COLO668 (cell line): Measurements from ENCODE around the gene EZR.

Experiments used
- DNase-seq: peaks from one replicate; lab custom pipeline; 2025; ENCODE audit not compliant: unreplicated experiment; lab: John Stamatoyannopoulos, UW

The EZR gene

DNA sequence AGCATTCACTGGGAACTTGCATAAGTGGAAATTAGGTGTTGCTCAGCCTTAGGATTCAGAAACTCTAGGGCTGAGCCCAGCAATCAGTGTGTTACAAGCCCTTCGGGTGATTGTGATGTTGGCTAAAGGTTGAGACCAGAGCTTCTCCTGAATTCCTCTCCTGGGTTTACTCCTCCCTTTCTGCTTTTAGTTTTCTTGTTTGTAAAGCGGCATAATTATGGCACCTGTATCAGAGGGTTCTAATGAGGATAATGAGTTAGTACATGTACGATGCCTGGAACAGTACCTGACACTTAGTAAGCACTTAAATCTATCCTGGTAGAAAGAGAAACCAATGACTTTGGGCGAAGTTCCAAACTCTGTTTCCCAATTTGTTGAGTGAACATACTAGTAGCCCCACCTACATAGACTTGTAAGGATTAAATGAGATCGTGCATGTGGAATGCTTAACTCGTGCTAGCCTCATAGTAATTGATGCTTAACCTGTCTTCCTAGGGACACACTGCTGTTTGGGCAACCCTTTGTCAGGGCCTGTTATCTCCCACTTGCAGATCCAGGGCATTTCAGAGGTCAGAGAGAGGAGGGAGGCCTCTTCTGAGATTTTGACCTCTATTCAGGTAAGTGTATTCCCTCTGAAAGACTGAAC, 932 bp upstream of the EZR start:
- DNase-seq: no peak

DNA sequence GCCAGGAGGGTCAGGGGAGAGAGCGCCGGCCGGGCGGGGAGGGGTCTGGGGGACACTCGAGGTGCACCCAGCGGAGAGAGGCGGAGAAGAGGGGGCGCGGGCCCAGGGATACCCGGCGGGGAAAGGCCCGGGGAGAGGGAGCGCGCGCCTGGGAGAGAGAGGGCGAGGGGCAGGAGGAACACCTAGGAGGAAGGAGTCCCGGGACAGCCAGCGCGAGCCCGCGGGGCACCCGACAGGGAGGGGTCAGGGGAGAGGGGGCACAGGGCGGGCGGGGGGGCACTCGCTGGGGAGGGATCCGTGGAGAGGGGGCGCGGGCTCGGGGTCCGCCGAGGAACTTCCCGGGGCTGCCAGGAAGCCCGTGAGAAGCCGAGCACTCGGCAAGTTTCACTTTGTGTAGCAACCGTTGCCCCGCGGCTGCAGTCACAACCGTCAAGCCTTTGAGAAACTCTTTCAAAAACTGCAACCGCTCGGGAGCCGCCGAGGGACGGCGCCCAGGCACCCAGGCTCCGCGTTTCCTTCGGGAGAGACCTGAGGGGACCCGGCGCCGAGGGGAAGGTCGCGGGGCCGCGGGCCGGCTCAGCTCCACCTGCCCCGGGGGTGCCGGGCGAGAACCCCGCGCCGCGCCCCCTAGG, 471 bp downstream of the EZR start:
- peak; percentile 67 for DNase-seq

DNA sequence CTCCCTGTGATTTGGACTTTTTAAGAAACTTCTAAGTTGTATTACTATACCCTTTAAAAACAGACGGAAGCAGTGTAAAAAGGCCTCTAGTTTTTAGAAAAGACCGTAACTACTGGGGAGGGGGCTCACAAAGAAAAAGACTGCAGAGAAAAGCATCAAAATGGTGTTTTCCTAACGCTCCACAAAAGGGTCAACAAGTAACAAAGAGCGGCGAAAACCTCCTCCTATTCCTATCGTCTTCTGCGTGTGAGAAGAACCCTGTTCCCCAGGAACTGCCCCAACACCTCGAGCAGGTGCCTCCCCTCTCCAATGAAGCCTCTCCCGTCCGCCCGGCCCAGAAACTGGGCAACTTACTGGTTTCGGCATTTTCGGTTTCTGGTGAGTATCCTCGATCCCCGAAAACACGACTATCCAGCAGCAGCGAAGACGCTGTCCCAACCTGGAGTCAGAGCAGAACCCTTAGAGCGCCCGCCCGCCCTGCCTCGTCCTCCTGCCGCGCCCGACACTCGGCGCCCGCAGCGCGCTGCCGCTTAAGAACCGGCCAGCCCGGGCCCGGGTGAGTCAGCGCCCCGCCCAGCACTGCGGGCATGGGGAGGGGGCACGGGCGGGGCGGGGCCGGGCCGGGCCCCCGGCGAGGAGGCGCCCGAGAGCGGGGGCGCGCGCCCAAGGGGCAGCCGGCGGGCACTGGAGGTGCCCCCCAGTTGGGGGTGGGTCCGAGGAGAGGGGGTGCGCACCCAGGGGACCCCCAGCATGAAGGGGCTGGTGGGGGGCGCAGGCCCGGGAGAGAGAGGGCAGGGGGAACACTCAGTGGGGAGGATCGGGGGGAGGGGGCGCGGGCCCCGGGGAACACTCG, 1.2 kb downstream of the EZR start:
- peak; percentile 83 for DNase-seq

DNA sequence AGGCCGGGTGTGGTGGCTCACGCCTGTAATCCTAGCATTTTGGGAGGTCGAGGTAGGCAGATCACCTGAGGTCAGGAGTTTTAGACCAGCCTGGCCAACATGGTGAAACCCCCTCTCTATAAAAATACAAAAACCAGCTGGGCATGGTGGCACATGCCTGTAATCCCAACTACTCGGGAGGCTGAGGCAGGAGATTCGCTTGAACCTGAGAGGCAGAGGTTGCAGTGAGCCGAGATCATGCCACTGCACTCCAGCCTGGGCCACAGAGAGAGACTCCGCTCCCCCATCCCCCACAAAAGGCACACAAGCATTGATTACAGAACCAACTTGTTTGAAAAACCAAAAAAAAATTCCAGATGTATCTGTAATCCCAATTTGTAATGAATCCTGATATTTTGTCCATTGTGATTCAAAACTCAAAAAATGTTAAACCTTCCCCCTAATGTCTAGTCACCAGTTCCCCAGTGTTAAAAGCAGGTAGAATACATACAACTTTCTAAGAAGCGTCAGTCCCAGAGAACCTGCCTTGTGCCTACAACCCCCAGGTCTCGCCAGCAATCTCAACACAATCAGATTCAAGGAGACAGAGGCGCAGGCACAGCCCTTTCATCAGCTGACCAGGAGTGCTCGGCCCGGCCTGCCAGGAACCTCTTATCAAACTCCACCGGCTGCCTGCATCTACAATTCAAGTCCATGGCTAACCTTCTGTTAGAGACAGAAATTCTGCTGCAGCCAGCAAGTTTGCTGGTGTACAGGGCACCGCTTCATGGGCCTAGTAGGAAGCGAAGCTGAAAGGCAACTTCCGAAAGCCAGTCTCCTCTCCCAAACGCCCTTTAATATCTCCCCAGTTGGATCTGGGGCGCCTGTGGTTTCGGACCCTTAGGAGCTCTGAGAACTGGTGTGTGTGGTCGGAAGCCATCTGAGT, 2.1 kb downstream of the EZR start:
- peak; percentile 25 for DNase-seq

DNA sequence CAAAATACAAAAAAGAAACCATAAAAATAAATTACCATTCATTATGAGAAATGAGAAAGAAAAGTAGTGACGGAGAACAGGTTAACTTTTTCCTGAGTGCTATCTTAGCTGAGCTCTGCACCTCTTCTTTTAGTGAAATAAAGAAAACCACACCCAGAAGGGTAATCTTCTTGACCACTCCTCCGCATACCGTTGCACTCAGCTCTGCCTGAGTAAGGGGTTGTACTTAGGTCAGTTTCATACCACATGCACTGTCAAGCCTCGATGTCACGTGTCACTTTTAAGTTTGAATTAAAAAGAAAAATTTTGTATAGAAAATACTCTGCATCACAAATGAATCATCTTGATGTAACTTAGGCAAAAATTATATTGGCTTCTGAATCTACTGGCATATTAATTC, 2.8 kb downstream of the EZR start:
- DNase-seq: no peak

DNA sequence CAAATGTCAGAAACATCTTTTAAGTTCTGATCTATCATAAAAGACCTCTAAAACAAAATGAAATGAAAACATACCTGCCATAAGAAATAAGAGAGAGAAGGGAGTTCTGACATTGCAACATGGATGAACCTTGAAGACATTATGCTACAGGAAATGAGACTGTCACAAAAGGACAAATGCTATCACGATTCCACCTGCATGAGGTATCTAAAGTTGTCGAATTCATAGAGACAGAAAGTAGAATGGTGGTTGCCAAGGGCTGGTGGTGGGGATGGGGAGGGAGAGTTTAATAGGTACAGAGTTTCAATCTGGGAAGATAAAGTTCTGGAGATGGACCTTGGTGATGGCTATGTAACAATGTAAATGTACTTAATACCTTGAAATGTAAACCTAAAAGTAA, 3.3 kb downstream of the EZR start:
- no peak for DNase-seq

DNA sequence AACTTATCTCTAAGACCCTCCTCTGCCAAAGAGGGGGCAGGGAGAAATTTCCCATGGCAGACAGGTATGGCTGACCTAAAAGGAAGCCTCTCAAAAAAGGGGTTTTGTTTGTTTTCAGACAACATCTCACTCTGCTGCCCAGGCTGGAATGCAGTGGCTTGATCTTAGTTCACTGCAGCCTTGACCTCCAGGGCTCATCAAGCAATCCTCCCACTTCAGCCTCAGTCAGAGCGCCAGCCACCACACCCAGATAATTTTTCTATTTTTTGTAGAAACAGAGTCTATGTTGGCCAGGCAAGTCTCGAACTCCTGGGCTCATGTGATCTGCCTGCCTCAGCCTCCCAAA, 3.8 kb downstream of the EZR start:
- DNase-seq: no peak

DNA sequence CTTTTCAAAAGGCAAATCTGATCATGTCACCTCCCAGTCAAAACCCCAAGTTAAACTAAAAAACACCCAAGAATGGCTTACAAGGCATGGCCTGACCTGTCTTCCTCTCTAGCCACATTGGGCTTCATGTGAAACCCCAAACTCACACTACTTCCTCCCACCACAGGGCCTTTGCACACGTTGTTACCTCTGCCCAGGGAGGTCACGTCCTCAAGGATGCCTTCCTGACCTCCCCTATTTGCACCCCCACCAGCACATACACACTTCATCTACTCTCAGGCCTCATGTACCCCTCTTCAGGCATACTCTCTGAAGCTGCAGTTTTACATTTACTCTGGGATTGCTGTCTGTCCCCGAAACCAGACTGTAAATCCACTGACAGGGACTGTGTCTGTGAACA, 6.1 kb downstream of the EZR start:
- no peak for DNase-seq

DNA sequence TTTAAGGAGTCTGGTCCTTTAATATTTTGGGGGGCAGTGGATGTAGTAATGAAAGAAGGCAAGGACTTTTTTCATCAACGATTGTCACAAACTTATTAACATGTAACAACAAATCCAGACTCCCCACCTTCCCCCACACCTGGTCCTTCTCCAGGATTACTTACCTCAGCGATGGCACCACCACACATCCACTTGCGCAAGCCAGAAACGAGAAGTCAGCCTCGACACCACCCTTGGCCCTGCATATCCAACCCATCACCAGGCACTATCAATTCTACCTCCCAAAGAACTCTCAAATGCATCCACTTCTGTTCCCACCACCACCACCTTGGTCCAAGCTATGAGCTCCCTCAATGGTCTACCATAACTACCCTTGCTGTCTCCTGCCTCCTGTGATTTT, 6.6 kb downstream of the EZR start:
- DNase-seq: no peak

DNA sequence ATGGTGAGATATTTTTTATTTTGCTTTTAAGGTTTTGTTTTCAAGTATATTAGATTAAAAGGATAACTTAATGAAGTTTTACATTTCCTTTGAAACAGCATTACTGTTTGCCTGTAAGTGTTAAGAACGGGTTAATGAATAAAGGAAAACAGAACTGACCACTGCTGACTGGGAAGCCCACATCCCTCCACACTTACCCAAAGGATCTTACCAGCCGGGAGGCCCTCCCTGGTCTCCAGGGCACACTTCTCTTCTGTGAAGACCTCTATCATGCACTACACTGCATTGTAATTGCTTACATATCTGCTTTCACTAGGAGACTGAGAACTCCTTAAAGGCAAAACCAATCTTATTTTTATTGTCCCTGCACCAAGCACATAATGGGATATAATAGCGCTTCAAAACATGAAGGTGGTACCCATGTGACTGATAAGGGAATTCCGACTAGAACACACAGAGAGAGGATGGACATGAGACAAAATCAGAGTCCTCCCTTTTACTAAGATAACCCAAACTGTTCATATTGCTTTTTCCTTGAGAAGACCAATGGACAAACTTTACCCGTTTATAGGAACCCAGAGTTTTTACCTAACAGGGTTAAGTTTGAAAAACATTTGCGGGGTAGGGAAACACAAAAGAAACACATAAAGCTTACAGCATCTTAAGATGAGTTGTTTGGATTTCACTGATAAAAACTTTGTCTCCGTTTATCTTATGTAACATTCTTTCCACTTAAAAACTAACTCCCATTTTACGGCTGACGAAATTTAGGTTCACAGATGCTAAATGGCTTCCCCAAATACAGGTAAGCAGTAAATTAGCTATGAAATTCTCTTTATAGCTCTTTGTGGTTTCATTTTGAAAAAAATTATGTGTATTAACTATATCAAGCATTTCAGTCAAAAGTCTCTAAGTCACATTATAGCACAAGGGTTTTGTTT, 8.7 kb downstream of the EZR start:
- DNase-seq: no peak

DNA sequence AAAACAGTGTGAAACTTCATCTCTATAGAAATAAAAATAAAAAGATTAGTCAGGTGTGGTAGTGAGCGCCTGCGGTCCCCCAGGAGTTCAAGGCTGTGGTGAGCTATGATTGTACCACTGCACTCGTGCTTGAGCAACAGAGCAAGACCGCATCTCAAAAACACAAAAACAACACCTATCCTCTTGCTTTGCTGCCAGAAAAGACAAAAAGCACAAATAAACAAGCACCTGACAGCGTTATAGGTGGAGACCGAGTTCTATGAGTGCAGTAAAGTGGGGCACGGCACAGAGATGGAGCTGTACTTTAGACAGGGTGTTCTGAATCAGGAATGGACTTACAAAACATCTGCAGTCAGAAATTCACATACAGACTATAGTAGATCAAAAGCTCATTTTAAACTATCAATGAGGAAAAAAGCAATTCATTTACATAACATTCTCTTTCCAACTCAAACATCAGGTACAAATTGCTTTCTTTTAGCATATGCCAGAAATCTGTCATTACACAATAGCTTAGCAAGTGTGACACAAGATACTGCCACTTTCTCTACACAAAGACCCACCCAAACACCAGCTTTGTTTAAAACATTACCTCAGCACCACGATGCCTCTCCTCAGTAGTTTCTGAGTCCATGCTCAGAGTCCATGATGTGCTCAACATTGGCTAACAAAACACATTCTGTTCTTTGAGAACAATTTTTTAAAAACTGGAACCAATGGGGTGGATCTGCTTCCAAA, 10.1 kb downstream of the EZR start:
- DNase-seq: no peak

DNA sequence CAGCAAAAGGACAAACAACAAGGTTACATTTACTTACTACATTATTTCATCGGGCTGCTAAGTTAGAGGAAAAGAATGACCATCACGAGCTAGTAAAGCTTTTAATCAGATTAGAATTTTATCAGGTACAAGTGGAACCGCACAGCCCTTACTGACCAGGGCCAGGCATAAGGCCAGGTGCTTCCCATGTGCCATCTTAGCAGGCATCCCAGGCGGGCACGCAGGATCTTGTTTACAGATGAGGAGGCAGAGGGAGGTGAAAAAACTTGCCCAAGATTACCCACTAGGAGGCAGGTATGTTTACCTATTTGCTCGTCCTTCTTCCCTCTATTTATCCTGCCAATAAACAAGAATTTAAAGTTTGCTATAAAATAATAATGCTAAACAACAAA, 10.7 kb downstream of the EZR start:
- DNase-seq: no peak

DNA sequence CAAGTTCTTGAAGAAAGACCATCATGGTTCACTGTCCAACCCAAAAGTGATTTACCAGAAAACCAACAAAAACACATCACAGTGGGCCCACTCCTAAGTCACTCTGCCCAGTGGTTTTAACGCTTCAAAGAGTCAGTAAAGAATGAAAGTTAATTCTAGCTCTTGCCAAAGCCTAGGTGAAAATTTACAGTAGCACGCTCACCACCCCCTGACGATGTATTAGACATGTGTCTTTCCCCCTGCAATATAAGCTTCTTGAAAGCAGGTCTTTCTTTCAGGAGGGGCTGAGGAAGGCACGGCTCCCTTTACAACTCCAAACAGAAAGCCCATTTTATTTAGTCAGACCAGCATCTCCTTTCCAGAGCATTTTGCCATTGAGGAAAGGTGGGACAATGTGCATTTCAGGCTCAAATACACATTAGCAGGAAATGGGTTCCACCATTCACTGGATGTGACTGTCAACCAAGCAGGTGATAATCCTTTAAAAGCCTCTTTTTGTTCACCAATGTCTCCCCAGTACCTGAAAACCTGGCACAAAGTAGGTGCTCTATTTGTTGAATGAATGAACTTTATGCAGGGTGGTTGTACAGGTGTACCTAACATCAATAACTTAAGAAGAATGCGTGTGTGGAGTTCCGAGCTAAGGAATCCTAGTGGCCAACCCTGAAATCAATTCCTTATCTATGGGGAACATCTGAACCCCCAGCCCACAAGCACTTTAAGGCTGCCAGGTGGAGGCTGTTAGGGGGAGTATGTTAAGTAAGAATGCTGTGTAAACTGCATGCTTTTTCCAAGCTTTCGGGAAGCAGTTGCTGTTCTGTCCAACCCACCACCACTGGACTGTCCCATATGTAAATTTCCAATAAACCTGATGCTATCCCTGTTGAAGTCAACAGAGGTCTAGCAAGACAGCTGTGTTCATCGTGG, 11.4 kb downstream of the EZR start:
- no peak for DNase-seq

DNA sequence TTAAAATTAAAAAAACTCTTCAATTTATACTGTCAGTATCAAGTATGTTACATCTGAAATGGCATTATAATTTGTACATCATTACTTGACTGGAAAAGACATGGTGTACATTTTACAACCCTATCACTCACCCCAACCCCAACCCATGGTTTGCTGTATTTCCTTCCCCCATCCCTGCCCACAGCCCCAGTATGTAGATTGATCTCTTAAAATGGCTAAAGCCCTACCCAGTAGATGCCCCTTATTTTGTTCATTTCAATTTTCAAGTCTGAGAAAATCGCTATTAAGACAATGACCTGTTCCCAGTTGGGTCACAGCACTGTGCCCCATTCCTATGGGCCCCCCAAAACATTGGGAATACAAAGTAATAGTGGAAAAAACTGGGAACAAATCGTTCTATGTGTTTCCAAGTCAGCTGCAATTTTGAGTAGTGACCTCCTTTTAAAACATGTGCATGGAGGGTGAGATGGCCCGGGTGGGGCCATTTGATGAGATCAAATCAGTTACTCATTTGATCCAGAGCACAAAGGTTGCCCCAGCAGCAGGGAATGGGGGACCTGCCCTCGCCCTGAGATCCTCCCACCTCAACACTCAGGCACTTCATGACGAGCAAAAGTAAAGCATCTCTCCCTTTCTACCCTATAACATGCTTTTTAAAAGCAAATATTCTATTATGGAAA, 13.3 kb downstream of the EZR start:
- DNase-seq: no peak

DNA sequence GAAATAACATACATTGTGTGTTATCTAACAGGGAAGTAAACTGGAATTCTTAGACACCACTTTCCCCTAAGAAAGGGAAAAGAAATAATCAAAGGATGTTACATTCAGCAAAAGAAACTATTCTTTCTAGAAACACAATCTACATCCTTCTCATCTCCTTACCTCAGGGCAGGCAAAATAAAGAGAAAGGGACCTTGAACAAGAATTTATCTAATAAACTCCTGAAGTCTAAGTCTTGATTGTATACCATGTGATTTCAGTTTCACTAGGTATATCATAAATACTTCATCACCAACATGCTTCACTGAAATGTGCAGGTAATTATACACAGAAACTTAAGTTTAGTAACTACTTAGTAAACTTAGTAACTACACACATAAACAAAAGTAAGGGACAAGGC, 15.0 kb downstream of the EZR start:
- DNase-seq: no peak

DNA sequence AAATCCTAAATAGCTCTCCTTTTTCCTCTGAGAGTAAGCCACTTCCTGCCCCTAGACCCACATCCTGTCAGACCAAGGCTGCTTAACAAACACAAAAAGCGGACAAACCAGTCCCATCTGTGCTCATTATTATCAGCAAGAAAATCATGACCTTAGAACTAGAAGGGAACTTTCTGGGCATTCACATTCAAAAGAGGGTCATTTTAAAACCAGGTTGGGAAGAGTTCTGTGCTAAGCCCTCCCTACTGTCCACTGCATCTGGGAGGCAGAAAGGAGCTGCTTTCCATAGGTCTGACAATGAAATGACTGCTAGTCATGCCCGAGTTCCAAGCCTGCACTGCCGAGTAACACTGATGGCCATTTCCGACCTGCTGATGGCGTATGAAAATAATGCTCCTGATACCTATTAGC, 15.4 kb downstream of the EZR start:
- peak; percentile 21 for DNase-seq

DNA sequence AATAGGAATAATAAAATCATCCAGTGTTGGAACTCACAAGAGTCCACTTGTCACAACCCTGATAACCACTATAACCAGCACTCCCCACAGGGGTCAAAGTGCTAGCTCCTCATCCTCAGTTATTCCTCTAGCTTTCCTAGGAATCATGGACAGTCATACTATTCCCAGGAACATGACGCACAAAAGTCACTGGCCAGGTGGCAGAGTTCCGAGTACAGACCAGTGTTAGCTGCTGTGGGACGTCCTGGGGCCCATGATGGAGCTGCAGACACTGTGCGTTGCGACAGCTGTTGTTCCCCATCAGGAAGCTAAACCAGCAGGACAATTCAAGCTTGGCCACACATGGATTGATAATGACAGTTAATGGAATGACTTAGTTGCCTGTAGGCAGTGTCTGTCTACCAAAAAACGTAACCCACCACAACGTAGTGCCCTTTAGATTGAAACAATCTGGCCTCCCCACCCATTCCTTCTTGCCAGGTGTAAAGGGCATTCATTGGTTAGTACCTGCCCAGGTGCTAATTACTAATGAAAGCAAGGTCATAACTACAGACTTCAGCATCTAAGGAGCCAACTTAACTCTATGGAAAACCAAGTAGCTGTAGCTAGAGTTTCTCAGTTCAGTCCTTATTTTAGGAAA, 17.4 kb downstream of the EZR start:
- DNase-seq: no peak
